Measurements from ENCODE around the gene OSCP1.

The OSCP1 gene

DNA sequence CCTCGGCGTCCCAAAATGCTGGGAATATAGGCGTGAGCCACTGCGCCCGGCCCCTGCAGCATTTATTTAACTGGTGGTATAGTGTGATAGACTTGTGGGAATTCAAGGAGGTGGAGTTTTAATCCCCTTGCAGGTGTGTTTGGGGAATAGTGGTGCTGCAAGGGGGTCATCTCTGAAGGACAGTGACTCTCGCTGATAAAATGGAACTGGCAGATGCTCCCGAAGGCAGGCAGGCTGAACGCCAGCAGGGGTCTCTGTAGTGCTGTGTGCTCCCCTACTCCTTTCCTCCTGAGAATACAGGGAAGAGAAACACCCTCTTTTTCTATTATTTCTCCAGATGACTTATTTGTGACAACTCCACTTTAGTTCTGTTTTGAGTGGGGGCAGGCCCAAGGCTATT lies 4.0 kb downstream of the OSCP1 start:
- no peak for DNase-seq

- DNase-seq = no peak
Observed at GRCh38 chr1:36443297-36443696, 7.0 kb downstream of the OSCP1 start.

DNA sequence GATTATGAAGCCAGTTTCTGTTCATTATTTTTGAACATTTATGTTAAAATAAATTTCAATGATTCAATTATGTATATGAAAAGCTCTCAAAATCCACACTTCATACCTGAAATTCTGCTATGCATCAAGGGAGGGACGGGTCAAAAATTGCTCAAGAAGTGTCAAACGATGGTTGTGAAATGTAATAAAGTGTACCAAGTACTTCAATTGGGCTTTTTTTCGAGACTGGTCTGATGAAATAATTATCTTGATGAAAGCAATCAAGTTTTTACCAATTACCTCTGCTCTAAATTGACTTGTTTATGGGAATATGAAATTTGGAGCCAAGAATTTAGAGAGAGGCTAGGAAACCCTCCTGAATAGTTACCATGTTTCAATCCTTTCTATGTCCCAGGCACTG lies 7.9 kb downstream of the OSCP1 start:
- no peak for DNase-seq

DNA sequence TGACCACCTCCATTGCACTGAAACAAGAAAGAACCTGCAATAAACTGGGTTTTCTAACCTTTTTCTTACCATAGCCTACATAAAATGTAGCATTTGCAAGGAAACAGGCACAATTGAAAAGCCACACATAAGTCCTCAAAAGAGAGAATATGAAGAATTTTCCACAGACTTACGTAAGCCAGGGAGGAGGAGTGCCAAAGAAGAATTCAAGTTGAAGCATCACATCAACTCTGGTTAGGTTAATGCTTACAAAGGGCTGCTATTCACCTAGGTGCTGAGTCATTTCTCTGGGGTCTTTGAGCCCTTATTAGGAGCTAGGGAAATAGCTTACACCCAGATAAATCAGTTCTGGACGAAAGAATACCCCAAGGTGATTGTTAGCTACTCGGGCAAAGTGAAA lies 9.6 kb downstream of the OSCP1 start:
- no peak for DNase-seq

DNA sequence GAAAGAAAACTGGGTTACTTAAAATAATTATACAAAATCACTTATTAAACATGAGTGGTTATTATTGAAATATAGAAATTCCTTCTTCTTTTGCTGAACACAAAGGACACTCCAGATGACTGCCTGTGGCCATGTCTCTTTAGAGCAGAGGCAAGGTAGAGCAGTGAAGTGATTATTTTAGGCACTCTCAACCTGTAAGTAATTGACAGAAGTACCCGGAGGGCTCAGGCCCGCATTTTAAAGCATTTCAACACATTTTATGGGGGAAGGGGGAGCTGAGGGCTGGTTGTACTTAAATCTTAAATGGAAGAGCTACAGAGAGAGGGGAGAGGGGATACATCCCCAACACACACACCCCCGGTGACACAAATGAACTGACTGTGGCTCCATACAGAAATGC lies 10.2 kb downstream of the OSCP1 start:
- no peak for DNase-seq

DNA sequence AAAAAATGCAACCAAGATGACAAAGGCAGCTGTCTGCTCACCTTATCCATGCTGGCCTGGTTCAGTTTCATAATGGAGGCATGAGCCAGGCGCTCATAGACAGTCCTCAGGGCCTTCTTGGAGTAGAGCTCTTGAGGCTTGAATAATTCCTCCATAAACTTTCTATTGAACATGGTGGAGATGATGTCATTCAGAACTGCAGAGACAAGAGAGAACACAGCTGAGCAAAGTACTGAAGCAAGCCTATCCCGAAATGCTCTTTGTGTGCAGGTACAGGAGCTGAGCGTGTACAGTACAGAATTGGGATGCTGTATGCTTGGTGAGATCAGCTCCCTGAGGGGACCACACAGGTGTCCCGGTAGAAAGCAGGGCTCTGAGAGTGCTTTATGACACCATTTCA lies 11.5 kb downstream of the OSCP1 start:
- DNase-seq = no peak

GRCh38 chr1:36436821-36437220 lies 13.4 kb downstream of the OSCP1 start:
- no peak for DNase-seq

- DNase-seq = no peak
Observed at GRCh38 chr1:36433102-36433501, 17.1 kb downstream of the OSCP1 start.

GRCh38 chr1:36432616-36433015 lies 17.6 kb downstream of the OSCP1 start:
- DNase-seq = no peak

- no peak for DNase-seq
Observed at GRCh38 chr1:36425791-36426190, 24.5 kb downstream of the OSCP1 start.

- DNase-seq = no peak
Observed at GRCh38 chr1:36421649-36422048, 28.6 kb downstream of the OSCP1 start.

- DNase-seq = peak; percentile 84
Observed at GRCh38 chr1:36420836-36421317, 29.4 kb downstream of the OSCP1 start.

DNA sequence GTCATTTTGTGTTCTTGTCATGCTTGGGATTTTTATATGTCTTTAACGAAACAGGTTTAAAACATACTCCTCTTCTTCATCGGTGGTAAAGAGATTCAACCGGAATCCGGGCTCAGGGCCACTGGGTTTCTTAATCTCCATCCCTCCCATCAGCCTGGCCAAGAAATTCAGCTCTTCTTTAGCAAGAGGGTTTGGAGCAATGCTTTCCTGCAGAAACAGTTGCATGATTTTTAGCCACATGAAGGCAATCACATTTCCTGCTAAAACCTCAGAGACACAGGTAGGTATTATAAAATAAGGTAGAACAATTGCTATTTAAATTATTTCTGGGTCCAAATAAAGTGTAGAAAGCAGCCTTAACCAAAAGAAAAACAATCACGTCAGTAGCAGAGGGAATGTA lies 29.8 kb downstream of the OSCP1 start:
- DNase-seq = no peak

GRCh38 chr1:36419569-36419968 lies 30.7 kb downstream of the OSCP1 start:
- no peak for DNase-seq

DNA sequence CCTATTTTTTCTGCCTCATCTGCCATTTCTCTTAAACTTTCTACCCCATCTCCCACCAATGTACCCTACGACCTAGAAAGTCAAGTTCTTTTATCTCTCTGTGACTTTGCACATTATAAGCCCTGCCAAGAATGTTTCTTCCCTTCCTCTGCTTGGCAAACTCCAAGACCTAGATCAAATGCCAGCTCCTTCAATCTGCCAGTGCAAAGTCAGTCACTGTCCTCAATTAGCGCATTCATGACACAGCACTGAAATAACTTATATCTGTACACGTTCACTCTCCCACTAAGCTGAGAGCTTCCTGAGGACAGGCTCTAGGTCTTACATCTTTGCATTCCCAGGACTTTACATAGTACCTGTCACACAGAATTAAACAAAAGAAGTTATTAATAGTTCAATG lies 31.1 kb downstream of the OSCP1 start:
- DNase-seq = no peak

DNA sequence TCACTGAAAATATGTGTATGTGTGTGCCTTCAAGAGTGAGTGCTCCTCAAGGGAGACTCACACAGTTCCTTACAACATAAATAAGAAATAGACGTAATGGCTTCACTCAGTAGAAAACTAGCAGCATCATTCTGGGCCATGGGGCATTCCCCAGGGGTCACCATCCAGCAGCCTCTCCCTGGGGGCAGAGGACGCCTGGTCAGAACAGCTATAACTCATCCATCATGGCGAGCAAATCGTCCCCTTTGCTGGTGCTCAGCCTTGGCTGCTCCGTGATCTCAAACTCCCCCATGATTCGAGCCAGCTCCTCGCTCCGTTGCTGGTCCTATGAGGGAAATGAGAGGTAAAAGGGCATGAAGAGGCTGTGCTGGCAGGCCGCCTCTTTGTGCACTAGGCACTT lies 32.3 kb downstream of the OSCP1 start:
- no peak for DNase-seq

DNA sequence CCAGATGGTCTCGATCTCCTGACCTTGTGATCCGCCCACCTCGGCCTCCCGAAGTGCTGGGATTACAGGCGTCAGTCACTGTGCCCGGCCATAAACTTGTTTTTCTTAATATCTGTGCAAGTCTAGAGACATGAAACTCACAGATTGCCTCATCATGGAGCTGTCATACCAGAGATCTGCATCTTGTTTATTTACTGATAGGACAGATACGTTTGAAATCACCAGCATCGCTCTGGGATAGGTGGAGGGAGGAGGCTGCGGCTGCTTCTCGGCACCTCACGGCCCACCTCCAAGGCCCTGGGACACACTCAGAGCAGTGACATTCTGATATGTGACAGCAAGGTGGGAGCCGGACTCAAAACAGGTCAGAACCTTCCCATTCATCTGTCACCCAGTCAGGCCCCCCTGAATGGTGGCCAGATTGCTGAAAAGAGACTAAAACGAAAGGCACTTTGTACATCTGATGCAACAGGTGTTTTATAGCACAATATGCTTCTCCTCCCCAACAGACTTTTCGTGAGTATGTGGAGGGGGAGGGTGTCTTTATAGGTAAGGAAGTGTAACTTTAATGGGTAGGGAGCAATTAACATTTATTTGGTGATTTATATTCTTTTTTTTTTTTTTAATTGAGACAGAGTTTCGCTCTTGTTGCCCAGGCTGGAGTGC lies 34.5 kb downstream of the OSCP1 start:
- no peak for DNase-seq

- DNase-seq = no peak
Observed at GRCh38 chr1:36414384-36414783, 35.9 kb downstream of the OSCP1 start.

DNA sequence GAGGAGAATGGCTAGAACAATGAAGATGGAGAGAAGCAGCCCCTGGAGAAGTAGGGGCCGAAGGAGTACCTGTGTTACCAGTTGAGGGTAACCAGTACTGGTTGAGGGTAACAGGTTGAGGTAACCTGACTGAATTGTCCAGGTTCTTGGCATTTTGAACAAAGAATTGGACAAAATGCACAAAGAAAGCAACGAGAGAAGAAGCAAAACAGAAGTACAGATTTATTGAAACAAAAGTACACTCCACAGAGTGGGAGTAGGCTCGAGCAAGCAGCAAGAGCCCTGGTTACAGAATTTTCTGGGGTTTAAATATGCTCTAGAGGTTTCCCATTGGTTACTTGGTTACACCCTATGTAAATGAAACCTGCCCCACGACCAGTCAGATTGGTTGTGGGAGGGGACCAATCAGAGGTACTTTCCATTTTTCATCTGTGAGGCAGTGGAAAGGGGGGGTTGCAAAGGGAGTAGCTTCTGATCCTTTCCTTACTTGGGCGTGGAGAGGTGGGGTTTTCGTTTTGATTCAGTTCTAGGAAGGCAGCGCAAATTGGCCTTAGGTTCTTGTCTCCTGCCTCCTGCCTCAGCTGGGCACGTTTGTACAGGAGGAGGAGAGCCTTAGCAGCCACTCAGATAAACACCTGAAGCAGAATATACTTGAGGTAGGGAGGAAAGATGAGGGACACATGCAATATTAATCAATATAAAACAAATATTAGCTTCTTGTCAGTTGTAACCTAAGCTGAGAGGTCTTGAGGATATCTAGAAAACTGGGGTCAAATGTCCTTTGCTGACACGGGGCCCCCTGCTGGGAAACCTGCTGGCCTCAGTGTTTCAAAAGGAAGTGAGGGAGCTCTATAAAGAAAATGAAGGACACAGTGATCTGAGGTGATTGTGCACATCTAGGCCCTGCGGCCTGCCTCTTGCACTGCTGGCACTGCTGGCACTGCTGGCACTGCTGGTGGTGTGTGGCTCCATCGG lies 38.3 kb downstream of the OSCP1 start:
- DNase-seq = no peak

DNA sequence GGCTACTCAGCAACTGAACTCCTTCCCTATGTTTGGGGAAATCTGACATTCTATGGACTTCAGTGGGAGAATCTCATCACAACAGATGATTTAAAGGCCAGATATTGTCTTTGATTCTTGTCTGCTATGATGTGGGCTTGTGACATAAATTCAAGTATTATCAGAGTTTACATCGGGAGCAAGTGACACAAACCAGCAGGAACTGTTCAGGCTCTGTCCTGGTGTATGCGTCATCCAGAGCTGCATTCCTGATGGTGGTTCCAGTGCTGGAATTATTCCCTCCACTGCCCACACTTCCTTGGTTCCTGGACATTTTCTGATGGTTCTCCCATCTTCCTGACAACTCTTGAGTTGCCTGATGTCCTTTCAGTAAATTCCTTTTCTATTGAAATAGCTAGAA lies 41.8 kb downstream of the OSCP1 start:
- no peak for DNase-seq

- no peak for DNase-seq
Observed at GRCh38 chr1:36406440-36406839, 43.8 kb downstream of the OSCP1 start.

DNA sequence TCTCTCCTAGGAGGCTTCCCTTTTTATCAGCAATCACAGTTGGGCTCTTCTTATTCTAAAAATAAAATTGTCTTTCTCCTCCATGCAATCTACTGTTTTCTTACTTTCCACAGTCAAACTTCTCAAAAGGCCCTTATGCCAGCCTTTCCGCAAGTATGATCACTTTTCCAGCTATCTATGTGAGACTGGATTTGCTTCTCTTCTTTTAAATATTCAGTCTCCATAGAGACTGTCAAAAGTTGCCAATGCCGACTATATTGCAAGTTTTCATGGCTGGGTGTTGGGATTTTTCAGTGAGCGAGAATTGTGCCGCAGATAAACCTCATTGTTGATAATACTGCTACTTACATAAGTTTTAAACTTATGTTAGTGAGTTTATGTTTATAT lies 47.8 kb downstream of the OSCP1 start:
- DNase-seq = no peak

DNA sequence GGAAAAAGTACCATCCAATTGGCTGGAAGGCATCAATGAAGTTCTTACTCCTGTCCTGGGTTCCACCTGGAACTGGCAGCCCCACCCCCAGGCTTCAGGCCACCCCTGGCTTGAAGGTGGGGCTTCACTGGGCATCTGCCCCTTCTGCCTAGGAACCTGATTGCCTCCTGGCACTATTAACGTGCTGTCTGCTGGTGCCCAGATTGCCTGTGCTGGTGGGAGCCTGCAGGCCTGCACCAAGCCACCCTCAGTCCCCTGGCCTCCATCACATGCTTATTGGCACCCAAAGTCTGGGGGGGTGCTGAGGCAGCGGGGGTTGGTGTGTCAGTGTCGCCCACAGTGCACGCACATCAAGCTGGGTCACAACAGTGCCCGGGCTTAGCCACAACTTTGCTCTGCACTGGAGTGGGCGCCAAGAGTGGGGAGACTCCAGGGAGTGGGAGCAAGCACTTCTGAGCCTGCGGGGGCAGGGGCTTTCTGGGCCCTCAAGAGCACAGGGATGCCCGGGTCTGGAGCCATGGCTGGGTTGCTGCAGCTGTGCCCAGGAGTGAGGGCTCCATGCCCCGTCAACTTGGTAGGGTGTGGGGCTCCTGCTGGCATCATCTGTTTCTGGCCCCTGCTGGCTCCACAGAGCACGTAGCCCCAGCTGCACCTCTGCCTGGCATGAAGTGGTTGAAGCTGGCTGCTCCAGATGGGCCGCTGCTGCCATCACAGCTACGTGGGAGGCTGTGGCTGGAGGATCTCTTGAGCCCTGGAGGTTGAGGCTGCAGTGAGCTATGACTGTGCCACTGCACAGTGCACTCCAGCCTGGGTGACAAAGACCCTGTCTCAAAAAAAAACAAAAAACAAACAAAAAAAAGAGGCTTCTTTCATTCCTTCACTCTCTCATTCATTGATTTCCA lies 48.4 kb downstream of the OSCP1 start:
- no peak for DNase-seq
